HL-60 (cell line): Measurements from ENCODE around the gene HOXC4.

Experiments
- DNase-seq, 2 experiments: peaks; one replicate each; pipeline ENCODE4 v3.0.0-alpha.2; 2010 to 2020; ENCODE audit warnings: low read depth in 1 of 2, low spot score in 1 of 2
- H3K27ac ChIP-seq: fragments of 250-450 bp; sonication (Bioruptor Pico); replicated peaks from 2 replicates; pipeline ENCODE4 v1.5.1; 2020; ENCODE audit warnings: mild to moderate bottlenecking, moderate library complexity
- H3K27me3 ChIP-seq: fragments of 250-450 bp; sonication (Bioruptor Pico); 2 replicates; pipeline ENCODE4 v1.5.1; 2021; ENCODE audit warnings: mild to moderate bottlenecking, moderate library complexity; ENCODE audit not compliant: insufficient read depth, poor library complexity, severe bottlenecking
- H3K4me3 ChIP-seq: replicated peaks from 2 replicates; pipeline ENCODE4 v1.5.1; 2011; ENCODE audit warnings: mild to moderate bottlenecking, control low read depth, low read length; ENCODE audit not compliant: insufficient read depth
- GABPA ChIP-seq: IDR thresholded peaks from 2 replicates; pipeline ENCODE4 v1.6.1; 2012; ENCODE audit warnings: low read depth
- POLR2AphosphoS5 ChIP-seq: IDR thresholded peaks from 2 replicates; pipeline ENCODE4 v1.6.1; 2012; ENCODE audit warnings: low read depth
- SPI1 ChIP-seq: IDR thresholded peaks from 2 replicates; pipeline ENCODE4 v1.6.1; 2012; ENCODE audit warnings: low read depth, mild to moderate bottlenecking, borderline replicate concordance
- TF ChIP-seq, protein P1 (sequence below): IDR thresholded peaks from one replicate; pipeline ENCODE4 v1.5.1; 2011; ENCODE audit warnings: low read length, control low read depth, inconsistent platforms; ENCODE audit not compliant: insufficient read depth
- TF ChIP-seq, protein P2 (sequence below): IDR thresholded peaks from 2 replicates; pipeline ENCODE4 v1.6.1; 2012; ENCODE audit warnings: low read depth; ENCODE audit not compliant: insufficient replicate concordance

Gene HOXC4

DNA sequence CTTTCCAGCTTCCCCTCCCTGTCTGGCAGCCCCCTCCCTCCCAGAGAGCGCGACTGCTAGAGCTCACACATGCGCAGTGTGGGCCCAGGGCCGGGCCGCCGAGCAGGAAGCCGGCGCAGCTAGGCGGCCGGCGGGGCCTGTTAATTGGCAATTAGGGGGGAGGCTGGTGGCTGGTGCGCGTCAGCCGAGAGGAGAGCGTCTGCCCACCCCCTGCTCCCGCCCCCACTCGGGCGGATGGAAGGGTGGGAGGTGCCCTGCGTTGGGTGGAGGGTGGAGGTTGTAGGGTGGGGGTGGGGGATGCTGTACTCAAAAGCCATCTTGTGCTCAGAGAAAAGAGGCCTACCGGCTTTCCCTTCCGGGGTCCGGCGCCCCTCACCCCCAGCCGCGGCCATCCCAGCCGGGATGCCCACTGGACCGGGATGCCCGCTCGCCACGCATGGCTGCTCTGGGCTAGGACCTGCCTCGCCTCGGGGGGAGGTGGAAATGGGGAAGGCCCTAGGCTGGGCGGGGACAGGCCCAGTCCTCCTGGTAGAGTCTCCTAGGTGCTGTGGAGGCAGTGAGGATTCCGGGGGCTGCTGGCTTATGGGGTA lies 35.7 kb upstream of the HOXC4 start:
- DNase-seq: peak in 1 of 2 experiments; percentile 57
- H3K4me3 ChIP-seq: peak overlapping the region; percentile 39
- peak overlapping the region; percentile 40 for H3K27ac ChIP-seq
- TF ChIP-seq, protein P1, sequence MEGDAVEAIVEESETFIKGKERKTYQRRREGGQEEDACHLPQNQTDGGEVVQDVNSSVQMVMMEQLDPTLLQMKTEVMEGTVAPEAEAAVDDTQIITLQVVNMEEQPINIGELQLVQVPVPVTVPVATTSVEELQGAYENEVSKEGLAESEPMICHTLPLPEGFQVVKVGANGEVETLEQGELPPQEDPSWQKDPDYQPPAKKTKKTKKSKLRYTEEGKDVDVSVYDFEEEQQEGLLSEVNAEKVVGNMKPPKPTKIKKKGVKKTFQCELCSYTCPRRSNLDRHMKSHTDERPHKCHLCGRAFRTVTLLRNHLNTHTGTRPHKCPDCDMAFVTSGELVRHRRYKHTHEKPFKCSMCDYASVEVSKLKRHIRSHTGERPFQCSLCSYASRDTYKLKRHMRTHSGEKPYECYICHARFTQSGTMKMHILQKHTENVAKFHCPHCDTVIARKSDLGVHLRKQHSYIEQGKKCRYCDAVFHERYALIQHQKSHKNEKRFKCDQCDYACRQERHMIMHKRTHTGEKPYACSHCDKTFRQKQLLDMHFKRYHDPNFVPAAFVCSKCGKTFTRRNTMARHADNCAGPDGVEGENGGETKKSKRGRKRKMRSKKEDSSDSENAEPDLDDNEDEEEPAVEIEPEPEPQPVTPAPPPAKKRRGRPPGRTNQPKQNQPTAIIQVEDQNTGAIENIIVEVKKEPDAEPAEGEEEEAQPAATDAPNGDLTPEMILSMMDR: no peak
- TF ChIP-seq POLR2AphosphoS5: no peak
- TF ChIP-seq, protein P2, sequence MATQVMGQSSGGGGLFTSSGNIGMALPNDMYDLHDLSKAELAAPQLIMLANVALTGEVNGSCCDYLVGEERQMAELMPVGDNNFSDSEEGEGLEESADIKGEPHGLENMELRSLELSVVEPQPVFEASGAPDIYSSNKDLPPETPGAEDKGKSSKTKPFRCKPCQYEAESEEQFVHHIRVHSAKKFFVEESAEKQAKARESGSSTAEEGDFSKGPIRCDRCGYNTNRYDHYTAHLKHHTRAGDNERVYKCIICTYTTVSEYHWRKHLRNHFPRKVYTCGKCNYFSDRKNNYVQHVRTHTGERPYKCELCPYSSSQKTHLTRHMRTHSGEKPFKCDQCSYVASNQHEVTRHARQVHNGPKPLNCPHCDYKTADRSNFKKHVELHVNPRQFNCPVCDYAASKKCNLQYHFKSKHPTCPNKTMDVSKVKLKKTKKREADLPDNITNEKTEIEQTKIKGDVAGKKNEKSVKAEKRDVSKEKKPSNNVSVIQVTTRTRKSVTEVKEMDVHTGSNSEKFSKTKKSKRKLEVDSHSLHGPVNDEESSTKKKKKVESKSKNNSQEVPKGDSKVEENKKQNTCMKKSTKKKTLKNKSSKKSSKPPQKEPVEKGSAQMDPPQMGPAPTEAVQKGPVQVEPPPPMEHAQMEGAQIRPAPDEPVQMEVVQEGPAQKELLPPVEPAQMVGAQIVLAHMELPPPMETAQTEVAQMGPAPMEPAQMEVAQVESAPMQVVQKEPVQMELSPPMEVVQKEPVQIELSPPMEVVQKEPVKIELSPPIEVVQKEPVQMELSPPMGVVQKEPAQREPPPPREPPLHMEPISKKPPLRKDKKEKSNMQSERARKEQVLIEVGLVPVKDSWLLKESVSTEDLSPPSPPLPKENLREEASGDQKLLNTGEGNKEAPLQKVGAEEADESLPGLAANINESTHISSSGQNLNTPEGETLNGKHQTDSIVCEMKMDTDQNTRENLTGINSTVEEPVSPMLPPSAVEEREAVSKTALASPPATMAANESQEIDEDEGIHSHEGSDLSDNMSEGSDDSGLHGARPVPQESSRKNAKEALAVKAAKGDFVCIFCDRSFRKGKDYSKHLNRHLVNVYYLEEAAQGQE: no peak
- no peak for TF ChIP-seq SPI1
- no peak for TF ChIP-seq GABPA
- H3K27me3 ChIP-seq: peaks cover 42% of the 10 kb centered on the region

DNA sequence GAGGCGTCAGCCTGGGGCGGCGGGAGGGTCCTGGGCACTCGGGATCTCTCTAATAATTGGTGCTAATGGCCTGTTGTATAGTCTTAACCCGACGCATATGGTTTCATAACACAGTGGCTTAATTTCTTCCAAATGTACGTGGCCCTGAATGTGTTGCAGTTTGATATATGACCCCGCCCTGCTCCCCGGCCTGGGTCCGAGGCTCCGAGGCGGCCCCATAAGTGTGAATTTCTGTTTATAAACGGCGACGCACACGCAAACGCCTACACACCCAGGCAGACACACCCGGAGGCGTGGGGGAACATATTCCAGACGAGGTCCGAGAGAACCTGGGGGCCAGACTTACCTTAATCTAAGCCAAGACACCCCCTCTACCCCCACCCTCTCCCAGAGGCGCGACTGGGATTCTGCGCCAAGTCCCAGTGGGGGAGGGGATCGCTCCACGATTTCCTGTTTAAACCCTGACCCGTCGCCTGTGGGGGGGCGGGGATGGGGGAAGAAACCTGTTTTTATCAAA lies 35.1 kb upstream of the HOXC4 start:
- DNase-seq: no peak
- peak overlapping the region; percentile 40 for H3K27ac ChIP-seq
- no peak for TF ChIP-seq POLR2AphosphoS5
- no peak for TF ChIP-seq SPI1
- no peak for TF ChIP-seq GABPA
- TF ChIP-seq, protein P1: no peak
- TF ChIP-seq, protein P2: no peak
- H3K4me3 ChIP-seq: no peak overlapping the region
- H3K27me3 ChIP-seq: peaks cover 37% of the 10 kb centered on the region

DNA sequence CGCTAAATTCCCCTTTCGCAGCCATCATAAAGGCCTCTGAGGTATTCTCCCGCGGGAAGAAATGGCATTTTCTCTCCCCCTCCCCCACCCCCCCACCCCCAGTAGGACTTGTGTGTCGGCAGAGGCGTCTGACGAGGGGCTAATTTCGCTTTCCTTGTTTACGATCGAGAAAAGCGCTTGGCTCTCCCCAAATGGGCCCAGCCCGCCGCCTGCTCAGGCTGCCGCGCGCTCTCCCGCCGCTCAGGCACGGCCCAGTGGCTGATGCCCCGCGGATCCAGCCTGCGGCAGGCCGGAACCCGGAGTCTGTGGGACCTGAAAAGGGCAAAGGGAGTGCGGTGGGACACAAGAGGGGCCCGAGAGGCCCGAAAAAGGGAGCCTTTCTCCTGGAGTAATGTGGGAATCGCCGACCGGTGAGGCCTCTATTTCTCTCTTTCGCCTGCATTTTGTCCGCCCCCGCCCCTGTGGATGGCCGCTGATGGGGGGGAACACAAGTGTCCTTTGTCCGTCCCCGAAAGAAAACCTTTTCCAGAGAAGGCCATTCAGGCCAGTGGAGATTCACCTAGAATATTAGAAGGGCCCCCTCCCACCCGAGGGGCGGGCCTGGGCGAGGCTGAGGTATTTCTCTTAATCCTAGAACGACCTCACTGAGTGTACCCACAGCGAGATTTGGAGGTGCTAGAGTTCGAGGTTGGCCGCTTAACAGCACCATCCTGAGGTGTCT lies 34.4 kb upstream of the HOXC4 start:
- DNase-seq: no peak
- H3K27ac ChIP-seq: no peak overlapping the region
- H3K4me3 ChIP-seq: no peak overlapping the region
- TF ChIP-seq, protein P2: no peak
- TF ChIP-seq POLR2AphosphoS5 (no peak), SPI1 (no peak), GABPA (no peak)
- TF ChIP-seq, protein P1: no peak
- peaks cover 31% of the 10 kb centered on the region for H3K27me3 ChIP-seq
